Measurements from ENCODE around the gene C12orf57. TPM values are rescaled to one million over a fixed set of nuclear protein-coding genes. Genes with fewer than 3 reads are reported as not detected.
A peak's percentile ranks its signal among the peaks of the same experiment; 100 is the strongest.

Gene C12orf57
- total and polyA plus RNA-seq, 2 of the 13 experiments (the other 11 are each of a cell fraction or from before 2014, with no cell fraction given) = 84.0 to 287 TPM

DNA sequence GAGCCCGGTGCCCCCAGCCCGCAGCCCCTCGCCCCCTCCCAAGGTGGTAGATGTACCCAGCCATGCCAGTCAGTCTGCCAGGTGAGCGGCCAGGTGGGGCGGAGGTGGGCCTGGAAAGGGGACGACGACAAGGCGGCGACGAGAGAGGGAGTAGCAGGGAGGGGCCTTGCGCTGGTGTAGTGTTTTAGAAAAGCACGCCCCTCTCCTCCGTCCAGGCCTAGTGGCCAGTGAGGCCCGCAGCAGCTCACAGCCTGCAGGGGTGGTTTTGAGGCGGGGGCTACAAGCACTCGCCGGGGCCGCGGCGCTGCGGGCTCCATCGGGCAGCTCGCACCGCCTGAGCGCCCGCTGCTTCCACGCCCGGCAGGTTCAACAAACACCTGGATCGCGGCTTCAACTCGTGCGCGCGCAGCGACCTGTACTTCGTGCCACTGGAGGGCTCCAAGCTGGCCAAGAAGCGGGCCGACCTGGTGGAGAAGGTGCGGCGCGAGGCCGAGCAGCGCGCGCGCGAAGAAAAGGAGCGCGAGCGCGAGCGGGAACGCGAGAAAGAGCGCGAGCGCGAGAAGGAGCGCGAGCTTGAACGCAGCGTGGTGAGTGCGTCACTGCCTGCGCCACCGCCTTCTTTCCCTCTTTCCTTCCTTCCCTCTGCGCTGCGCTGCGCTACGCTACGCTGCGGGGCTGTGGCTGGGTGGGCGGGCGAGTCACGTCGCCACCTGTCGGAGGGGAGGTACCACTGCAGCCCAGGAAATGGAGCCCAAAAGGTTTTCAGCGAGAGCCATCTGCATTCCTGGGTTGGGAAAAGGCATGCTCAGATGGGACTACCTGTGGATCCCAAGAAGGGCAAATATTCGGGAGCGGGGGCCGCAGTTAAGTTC, 6.1 kb upstream of the C12orf57 start (continued):
- TF ChIP-seq ZNF572 (CRISPR knock-in tag; IDR thresholded peaks at IDR 0.05) (peak; percentile 35; the same call in 1 of the 2 replicates), ZNF12 (CRISPR knock-in tag; IDR thresholded peaks at IDR 0.05) (peak; percentile 80; the same call in 1 of the 2 replicates), ZBTB3 (CRISPR knock-in tag; IDR thresholded peaks at IDR 0.05; ENCODE audit: borderline replicate concordance, low read depth) (0 out of 2 replicates have a peak, but pooled peaks have one; percentile 36), GTF2F1 (IDR thresholded peaks at IDR 0.05; ENCODE audit: low read length) (no peak), SMC3 (IDR thresholded peaks at IDR 0.05; ENCODE audit: low read length) (peak; percentile 24; the same call in 1 of the 2 replicates), KLF16 (CRISPR knock-in tag; IDR thresholded peaks at IDR 0.05) (peak in 1 of 2 experiments; percentile 95; a peak in 2 of 4 replicates), POLR2G (IDR thresholded peaks at IDR 0.05; ENCODE audit: low read depth, low read length) (peak; percentile 87), ZNF776 (CRISPR knock-in tag; IDR thresholded peaks at IDR 0.05) (peak; percentile 92), HOXA3 (CRISPR knock-in tag; IDR thresholded peaks at IDR 0.05) (peak; percentile 99), ATF4 (CRISPR knock-in tag; IDR thresholded peaks at IDR 0.05) (no peak; a peak in 1 of 4 replicates), RORA (CRISPR knock-in tag; IDR thresholded peaks at IDR 0.05) (no peak), ZNF205 (CRISPR knock-in tag; IDR thresholded peaks at IDR 0.05) (peak; percentile 87), HHEX (CRISPR knock-in tag; IDR thresholded peaks at IDR 0.05) (no peak), ZC3H13 (CRISPR knock-in tag; IDR thresholded peaks at IDR 0.05) (peak; percentile 99), SETDB1 (CRISPR knock-in tag; IDR thresholded peaks at IDR 0.05; ENCODE audit: borderline replicate concordance) (no peak), ZNF614 (CRISPR knock-in tag; IDR thresholded peaks at IDR 0.05; ENCODE audit: borderline replicate concordance) (peak; percentile 91; the same call in 1 of the 2 replicates), NR3C1 (CRISPR knock-in tag; IDR thresholded peaks at IDR 0.05) (no peak), ZNF660 (CRISPR knock-in tag; IDR thresholded peaks at IDR 0.05; ENCODE audit: borderline replicate concordance, low read depth) (no peak), FOSL2 (CRISPR knock-in tag; IDR thresholded peaks at IDR 0.05) (peak; percentile 71; the same call in 1 of the 2 replicates), TRIM24 (CRISPR knock-in tag; IDR thresholded peaks at IDR 0.05) (no peak), GPBP1L1 (CRISPR knock-in tag; IDR thresholded peaks at IDR 0.05) (no peak), HNRNPUL1 (IDR thresholded peaks at IDR 0.05; ENCODE audit: low read depth, low read length) (0 out of 2 replicates have a peak, but pooled peaks have one; percentile 22), POLR2AphosphoS5 (IDR thresholded peaks at IDR 0.05; ENCODE audit: low read depth, low read length) (peak; percentile 63; the same call in 1 of the 2 replicates), BRCA1 (CRISPR knock-in tag; IDR thresholded peaks at IDR 0.05) (no peak), RXRA (CRISPR knock-in tag; IDR thresholded peaks at IDR 0.05) (peak; percentile 74), RNF2 (conservative IDR thresholded peaks at IDR 0.05; ENCODE audit: low read depth) (peak; percentile 82; the same call in 1 of the 2 replicates), ZNF33B (CRISPR knock-in tag; IDR thresholded peaks at IDR 0.05) (peak; percentile 56; the same call in 1 of the 2 replicates), PITX1 (CRISPR knock-in tag; IDR thresholded peaks at IDR 0.05) (peak; percentile 54; the same call in 1 of the 2 replicates)
- TF ChIP-seq, protein P1, sequence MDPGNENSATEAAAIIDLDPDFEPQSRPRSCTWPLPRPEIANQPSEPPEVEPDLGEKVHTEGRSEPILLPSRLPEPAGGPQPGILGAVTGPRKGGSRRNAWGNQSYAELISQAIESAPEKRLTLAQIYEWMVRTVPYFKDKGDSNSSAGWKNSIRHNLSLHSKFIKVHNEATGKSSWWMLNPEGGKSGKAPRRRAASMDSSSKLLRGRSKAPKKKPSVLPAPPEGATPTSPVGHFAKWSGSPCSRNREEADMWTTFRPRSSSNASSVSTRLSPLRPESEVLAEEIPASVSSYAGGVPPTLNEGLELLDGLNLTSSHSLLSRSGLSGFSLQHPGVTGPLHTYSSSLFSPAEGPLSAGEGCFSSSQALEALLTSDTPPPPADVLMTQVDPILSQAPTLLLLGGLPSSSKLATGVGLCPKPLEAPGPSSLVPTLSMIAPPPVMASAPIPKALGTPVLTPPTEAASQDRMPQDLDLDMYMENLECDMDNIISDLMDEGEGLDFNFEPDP (CRISPR knock-in tag; conservative IDR thresholded peaks at IDR 0.05) = no peak
